Measurements from ENCODE around the gene PARD3B.

GRCh38 chr2:205453202-205453601, 907.9 kb downstream of the PARD3B start:
- TF ChIP-seq RAD21 (IDR thresholded peaks at IDR 0.05; ENCODE audit: low read length) (no peak), MAZ (IDR thresholded peaks at IDR 0.05; ENCODE audit: borderline replicate concordance, low read depth, low read length) (no peak), CTCF (conservative IDR thresholded peaks at IDR 0.05; ENCODE audit: low read depth, low read length) (no peak), RCOR1 (IDR thresholded peaks at IDR 0.05; ENCODE audit: insufficient replicate concordance, low read length) (no peak), MXI1 (IDR thresholded peaks at IDR 0.05; ENCODE audit: borderline replicate concordance, low read depth, low read length) (no peak)
- TF ChIP-seq, protein P1, sequence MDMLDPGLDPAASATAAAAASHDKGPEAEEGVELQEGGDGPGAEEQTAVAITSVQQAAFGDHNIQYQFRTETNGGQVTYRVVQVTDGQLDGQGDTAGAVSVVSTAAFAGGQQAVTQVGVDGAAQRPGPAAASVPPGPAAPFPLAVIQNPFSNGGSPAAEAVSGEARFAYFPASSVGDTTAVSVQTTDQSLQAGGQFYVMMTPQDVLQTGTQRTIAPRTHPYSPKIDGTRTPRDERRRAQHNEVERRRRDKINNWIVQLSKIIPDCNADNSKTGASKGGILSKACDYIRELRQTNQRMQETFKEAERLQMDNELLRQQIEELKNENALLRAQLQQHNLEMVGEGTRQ (IDR thresholded peaks at IDR 0.05; ENCODE audit: low read depth, low read length), result no peak
